TTC549 (cell line): Measurements from ENCODE around the gene TUBA3D.
"Not testable (repeated sequence)": the region's sequence is repeated elsewhere in the genome, so short reads cannot be mapped to it uniquely, and the experiment has no call there.

Experiments used
- FAIRE-seq: peaks from 2 replicates; lab custom pipeline; 2012; peaks lifted over from hg19 to GRCh38; lab: Jason Lieb, UNC

The TUBA3D gene

GRCh38 chr2:131483981-131484820, 8.3 kb downstream of the TUBA3D start:
- FAIRE-seq = not testable (repeated sequence)

DNA sequence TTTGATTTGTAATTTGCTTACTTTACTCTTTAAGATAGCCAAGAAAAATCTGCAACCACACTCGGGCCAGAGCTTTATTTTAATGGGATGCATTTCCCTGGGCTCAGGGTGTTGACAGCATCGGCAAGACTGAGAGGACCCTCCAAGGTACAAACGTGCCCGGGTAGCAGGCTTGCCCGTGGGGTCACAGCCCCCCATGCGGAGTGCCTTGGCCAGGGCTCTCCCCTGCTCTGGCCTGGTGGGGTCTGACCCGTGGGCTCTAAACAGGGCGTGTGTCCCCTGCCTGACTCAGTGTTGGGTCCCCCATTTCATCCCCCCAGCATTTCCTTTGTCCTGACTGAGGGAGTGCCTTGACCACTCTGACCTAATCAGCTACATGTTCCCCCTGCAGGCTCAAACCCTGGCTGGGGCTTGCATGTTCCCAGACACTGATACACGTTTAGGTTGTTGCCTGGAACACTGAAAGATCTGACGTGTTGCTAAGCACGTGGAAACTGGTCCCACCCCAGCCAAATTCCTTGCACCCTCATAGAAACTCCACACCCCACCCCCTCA, 9.1 kb downstream of the TUBA3D start:
- not testable (repeated sequence) for FAIRE-seq

DNA sequence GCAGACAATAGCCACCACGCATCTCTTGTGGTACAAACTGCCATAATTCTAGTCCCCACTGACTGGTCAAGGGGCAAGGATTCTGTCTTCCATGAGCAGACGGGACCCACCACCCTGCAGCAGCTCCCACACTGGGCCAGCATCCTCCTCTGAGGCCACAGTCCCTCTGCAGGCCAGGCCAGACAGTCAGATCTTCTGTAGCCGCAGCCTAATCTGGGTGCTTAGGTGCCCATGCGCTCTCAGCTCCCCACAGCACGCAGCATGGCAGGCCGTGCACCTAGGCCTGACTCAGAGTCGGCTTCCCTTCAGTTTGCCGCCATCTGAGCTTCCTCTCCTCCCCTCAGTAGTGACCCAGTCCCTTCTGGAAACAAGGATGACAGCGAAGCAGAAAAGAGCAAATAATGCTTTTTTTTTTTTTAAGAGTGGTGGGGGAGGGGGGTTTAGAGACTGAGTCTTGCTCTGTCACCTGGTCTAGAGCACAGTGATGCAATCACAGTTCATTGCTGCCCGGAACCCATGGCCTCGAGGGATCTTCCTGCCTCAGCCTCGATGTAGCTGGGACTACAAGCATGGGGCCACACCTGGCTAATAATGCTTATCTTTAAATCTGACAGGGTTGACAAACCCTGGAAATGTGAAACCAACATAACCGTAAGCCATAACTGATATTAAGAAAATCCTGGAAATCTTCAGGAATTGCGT, 10.4 kb downstream of the TUBA3D start:
- not testable (repeated sequence) for FAIRE-seq

DNA sequence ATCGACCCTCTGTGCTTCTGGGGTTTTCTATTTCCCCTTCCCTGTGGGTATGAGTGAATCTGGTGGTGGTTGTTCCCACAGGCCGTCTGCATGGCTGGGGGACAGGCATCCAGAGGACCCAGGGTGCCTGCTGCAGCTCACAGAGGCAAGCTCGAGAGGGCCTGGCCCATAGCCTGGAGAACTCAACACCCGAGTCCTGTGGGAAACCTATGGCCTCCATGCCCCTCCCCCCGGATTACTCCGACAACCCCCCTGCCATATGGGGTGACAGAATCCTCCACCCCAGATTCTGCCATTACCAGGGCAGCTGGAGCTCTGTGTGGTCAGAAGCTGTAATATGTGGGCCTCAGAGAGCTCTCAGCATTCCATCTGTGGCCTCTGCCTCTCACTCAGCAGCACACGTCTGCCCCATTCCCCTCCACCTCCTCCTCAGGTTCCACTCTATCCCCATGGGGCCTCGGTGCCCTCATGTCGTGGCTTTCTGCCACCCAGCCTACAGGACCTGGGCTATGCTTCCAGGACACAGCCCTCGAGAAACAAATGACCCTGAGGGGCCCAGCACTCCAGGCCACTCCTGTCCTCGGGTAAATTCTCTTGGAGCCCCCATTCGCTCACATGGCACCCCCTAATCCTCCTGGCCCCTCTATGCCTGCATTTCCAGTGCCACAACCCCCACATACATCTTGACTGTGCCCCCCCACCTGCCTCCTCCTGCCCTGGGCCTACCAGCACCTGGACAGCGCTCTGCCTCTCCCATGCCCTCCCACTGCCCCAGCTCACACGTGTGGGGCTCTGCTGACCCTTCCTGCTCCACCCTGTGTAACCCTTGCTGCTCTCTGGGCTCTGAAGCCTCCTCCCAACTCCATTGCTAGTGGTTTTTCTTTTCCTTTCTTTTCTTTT, 12.6 kb downstream of the TUBA3D start:
- FAIRE-seq = no peak

GRCh38 chr2:131490616-131491468, 14.9 kb downstream of the TUBA3D start:
- FAIRE-seq = not testable (repeated sequence)

DNA sequence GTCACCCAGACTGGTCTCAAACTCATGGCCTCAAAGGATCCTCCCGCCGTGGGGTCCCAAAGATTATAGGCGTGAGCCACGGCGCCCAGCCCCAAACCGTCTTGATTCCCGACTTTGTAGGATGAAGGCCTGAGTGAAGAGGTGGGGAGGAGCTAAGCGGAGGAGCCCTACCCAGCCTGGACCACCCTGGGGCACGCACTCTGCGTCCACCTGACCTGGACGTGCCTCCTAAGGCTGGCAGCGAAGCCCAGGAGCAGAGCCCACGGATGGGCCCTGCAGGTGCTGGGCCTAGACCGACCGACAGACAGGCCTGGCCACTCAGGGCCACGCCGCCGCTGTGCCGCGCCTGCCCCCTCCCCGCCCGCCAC, 15.5 kb downstream of the TUBA3D start:
- not testable (repeated sequence) for FAIRE-seq

GRCh38 chr2:131492015-131492417, 16.1 kb downstream of the TUBA3D start, which contains the start of gene MZT2A:
MZT2A (minus strand) TSS chr2:131492397; CDS start chr2:131492376, 21 bp downstream.
- not testable (repeated sequence) for FAIRE-seq

DNA sequence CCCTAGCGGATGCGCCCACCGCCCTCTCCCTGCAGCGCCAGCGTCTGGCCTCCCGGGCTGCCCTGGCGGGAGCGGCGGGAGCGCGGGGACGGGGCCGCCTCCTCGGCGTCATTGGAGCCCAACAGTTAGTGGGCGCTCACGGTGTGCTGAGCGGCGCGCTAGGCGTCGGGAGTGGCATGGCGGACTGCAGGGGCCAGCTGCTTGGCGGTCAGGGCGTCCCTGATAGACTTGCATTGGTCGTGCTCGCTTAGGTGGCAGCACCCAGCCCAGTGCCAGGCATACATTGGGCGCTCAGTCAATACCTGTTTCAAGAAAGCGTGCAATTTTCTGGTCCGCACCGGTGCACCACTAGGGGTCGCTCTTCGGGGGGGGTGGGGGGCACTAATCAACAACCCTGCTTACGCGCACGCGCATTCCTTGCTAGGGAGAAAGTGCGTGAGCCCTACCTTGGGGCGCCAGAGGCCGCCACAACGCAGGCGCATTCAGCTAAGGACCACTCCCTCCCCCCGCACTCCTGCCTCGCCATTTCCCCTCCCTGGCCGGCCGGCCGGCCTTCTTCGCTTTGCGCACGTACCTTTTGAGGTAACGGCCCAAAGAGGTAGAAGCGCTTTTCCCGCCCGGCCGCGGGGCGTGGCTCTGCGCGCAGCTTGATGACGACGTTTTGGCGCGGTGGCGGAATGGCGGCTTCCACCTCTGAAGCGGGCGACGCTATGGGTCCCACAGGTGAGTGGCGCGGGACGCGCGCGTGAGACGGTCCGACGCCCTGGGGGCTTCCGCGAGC, 16.7 kb downstream of the TUBA3D start:
- FAIRE-seq = peak; percentile 7

GRCh38 chr2:131493199-131493968, 17.5 kb downstream of the TUBA3D start:
- no peak for FAIRE-seq

DNA sequence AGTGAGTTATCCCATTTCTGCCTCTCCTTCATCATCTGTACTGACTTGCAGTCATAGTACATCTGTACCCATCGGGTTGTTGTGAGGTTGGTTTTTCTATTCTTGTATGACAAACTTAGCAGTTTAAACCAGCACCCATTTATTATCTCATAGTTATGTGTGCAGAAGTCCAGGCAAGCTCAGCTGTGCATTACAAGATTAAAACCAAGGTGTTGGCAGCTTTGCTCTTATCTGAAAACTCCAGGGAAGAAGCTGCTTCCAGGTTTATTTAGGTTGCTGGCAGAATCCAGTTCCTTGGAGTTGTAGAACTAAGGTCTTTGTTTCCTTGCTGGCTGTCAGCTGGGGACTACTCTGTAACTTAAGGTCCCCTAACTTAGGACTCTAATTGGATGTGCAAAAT, 19.6 kb downstream of the TUBA3D start:
- not testable (repeated sequence) for FAIRE-seq

DNA sequence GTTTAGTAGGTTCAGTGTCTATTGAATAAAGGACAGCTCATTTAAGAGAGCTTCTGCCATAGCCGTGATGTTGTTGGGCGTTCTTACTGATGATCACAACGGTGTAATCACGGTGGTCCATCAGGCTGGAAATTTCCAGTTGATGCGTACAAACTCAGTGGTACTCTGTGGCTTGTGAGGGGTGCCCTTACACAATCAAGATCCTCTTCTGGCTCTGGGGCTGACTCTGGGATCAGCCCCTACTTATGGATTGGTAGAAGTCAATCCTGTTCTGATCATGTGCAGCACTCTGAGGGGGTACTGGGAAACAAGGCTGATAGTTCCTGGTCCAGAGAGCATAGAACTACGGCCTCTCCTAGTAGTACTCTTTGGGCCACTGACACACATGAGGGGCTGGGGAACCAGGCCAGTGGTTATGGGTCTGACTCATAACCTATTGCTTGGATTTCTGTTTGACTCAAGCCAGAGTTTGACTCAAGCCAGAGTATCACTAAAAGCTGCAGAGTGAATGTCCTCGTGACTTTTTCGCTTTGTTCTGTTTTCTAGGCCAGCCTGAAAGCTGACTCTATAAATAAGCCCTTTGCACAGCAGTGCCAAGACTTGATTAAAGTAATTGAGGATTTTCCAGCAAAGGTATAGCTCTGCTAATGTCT, 22.5 kb downstream of the TUBA3D start:
- FAIRE-seq = not testable (repeated sequence)

DNA sequence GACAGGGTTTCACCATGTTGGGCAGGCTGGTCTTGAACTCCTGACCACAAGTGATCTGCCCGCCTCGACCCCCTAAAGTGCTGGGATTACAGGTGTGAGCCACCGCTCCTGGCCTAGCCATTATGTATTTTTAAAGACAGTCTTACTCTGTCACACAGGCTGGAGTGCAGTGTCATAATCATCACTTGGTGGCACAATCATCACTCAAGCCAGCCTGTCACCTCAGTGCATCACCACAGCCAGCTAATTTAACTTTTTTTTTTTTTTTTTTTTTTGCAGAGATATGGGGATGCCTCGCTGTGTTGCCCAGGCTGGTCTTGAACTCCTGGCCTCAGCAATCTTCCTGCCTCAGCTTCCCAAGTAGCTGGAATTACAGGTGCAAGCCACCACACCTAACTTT, 27.7 kb downstream of the TUBA3D start:
- not testable (repeated sequence) for FAIRE-seq

DNA sequence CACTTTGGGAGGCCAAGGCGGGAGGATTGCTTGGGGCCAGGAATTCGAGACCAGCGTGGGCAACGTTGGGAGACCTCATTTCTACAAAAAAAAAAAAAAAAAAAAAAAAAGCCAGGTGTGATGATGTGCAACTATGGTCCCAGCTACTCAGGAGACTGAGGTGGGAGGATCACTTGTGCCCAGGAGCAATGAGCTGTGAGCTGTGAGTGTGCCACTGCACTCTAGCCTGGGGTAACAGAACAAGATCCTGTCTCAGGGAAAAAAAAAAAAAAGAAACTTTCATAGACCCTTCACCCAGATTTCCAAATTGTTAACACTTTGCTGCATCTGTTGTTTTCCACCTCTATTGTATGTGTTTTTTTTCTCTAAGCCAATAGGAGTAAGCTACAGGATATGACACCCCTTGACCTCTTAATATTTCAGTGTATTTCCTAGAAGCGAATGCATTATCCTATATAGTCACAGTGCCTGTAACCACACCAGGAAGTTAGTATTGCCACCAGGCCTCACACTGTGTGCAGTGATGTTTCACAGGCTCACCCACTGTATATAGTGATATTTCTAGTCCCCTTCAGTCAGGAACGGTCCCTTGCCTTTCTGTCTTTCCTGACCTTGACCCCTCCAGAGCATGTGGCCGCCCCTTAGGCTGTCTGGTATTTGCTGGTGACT, 28.3 kb downstream of the TUBA3D start:
- not testable (repeated sequence) for FAIRE-seq

- no peak for FAIRE-seq
Measured at GRCh38 chr2:131509615-131510014, 33.7 kb downstream of the TUBA3D start.

DNA sequence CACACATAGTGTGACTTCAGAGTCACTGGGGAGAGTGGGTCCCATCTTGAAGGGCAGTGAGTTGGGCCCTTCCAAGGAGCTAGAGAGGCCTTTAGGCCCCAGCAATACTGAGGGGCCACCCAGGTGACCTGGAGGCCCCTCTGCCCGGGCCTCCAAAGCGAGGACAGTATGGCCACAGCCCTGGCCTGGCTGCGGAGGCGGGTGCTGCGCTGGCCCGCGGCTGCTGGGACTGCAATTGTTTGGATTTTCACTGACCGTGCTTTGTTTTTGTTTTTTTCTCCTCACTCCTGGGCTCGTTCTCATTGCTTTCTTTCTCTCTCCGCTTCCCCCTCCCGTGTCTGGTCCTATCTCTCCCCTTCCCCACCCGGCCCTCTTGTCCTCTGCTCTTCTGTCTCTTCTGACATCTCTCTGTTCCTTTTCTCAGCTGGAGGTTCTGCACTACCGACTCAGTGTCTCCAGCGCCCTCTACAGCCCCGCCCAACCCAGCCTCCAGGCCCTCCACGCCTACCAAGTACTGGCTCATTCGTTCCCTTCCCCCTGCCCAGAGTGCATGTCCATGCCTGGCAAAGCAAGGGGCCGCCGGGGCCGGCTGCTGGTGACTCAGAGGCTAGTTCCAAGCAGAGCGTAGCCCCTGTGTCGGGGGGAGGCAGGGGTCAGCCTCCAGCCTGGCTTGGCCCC, 35.5 kb downstream of the TUBA3D start:
- not testable (repeated sequence) for FAIRE-seq

DNA sequence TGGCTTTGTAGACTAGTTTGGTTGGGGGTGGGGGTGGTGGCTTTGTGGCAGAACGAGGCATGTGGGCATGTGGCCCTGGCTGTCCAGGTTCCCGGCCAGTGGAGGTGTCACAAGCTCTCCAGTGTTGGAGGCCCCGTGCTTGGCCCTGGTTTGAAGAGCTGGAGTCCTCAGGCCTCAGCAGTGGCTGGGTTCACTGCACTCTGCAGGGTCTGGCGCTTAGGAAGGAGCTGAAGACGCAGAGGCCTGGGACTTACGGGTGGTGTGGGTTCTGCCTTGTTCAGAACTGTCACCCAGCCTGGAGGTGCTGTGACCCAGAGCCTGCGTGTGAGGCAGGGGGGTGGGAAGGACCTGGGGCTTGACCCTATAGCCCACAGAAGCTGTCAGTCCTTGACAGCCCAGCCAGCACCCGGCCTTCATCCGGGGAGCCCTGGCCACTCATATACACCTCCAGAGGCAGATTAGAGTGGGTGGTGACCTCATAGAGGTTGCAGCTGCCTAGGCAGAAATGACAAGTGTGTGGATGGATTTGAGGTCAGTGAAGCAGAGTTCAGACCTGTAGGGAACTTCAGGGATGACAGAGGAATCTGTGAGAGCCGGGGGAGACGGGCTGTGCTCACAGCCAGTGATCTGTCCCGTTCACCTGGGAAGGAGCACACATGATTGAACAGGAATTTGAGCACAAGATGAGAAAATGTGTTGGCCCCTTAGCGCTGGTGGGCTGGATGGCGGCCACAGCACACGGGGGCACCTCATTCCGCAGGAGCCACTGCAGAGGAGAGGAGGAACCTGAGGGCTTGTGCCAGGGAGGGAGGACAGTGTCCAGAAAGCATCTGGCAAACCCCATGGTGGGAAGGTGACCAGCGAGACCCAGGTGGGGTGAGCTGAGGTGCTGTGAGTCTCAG, 36.3 kb downstream of the TUBA3D start:
- not testable (repeated sequence) for FAIRE-seq
